AG09319 (cell line): ENCODE results near the gene BHLHE23.

Source experiments
- DNase-seq: peaks from one replicate; pipeline ENCODE4 v3.0.0-alpha.2; 2010; ENCODE audit warnings: low read depth; ENCODE audit errors: extremely low read depth
- TF ChIP-seq, protein P1 (sequence below): IDR thresholded peaks from 2 replicates; pipeline ENCODE4 v1.5.1; 2011; ENCODE audit warnings: low read depth, mild to moderate bottlenecking, inconsistent platforms, low read length, moderate library complexity

The BHLHE23 gene

DNA sequence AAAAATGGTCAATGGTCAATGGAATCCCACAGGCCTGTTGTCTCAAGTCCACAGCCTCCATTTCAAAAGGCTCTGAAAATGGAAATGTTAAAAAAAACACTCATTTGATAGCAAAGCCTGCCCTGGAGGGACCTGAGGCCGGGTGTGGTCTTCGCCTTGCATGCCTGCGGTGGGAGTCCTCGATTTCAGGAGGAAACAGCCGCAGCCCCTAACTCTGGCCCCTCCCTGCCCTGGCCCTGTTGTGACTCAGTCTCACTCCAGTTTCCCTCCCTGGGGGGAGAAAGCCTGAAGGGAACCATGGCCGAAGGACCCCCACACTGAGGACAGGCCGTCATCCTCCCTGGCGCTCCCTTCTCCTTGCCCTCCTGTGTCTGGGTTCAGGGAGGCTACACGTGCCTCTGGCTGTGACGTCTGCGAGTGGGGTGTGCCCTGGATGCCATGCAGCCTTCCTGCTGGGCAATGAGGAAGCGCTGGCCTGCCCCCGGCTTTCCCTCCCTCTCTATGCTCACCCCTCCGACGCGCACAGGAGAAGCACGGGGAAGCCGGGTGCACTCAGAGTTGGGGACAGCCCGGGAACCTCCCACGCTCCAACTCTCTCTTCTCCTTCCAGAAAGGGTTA, 9.2 kb downstream of the BHLHE23 start:
- TF ChIP-seq, protein P1, sequence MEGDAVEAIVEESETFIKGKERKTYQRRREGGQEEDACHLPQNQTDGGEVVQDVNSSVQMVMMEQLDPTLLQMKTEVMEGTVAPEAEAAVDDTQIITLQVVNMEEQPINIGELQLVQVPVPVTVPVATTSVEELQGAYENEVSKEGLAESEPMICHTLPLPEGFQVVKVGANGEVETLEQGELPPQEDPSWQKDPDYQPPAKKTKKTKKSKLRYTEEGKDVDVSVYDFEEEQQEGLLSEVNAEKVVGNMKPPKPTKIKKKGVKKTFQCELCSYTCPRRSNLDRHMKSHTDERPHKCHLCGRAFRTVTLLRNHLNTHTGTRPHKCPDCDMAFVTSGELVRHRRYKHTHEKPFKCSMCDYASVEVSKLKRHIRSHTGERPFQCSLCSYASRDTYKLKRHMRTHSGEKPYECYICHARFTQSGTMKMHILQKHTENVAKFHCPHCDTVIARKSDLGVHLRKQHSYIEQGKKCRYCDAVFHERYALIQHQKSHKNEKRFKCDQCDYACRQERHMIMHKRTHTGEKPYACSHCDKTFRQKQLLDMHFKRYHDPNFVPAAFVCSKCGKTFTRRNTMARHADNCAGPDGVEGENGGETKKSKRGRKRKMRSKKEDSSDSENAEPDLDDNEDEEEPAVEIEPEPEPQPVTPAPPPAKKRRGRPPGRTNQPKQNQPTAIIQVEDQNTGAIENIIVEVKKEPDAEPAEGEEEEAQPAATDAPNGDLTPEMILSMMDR, result no peak
- no peak for DNase-seq

DNA sequence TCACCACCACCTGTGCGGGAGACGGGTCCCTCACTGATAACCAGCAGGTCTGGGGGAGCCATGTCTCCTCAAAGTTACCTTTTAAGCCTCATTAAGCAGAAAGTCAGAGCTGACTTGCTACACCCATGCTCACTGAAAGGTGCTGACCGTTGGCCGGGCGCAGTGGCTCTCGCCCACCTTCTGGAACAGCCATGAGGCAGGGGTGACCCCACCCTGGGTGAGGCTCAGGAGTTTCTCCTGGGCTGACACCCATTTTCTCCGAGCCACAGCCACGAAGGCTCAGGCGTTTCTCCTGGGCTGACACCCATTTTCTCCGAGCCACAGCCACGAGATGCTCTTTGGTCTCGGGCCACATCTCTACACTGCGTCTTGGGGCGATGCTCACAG, 10.2 kb downstream of the BHLHE23 start:
- TF ChIP-seq, protein P1, result no peak
- DNase-seq, result no peak

DNA sequence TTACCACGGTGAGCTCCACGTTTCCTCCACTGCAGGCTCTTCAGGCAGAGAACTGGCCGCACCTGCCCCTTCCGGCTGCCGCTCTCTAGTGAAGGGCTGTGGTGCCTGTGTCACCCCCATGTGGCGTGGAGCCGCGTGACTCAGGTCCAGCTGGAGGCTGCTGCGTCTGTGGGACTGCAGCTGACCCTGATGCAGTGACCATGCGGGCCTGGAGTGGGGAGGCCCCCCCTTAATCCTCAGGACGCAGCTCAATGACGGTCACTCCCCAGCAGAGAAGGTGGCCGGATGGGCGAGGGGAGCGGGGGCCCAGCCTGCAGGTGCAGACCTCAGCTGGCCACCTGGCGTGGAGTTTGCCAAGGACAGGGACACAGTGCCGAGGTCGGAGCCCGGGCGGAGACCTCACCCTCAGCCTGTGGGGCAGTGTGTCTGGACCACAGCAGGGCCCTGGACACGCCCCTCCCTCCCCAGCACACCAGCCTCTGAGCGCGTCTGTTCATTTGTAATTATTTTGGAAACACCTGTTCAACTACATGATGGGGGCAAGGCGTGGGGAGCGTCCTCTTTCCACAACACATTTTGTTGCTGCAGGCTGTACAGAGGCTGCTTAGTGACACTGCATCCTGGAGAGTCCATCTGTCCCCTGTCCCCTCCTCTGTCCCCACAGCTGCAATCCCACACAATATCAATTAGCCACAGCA, 10.7 kb downstream of the BHLHE23 start:
- no peak for DNase-seq
- TF ChIP-seq, protein P1, result no peak

DNA sequence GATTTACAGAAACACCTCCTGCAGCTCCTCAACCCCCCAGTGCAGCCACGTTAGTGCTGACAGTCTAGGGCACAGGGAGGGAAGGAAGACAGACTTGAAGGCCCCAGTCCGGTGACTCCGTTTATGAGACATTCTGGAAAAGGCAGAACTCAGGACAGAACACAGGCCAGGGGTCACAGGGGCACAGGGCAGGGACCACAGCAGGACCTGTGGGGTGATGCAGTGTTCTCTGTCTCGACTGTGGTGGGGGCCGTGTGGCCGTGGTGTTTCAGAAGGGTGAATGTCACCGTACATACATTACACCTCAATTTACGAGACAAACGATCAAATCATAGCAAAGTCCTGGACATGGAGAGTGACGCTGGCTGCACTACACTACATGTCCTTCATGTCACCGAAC, 11.3 kb downstream of the BHLHE23 start:
- TF ChIP-seq, protein P1, result no peak
- no peak for DNase-seq

DNA sequence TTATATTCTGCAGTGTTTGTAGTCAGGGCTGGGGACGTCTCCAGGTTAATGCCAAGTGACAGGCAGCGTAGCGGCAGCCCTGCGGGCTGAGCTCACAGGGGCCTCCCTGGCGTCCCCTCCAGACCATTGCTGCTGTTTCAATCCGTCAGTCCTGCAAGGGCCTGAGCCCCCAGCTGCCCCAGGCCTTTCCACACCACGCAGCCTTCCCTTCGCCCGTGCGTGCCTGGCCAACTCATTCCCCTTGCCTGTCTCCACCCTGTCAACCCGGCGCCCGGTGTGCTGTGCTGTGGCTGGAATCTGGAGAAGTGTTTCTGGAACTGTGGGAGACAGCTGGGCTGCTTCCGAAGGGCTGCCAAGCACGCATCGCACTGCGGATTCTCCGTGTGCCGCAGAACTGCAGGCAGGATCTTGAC, 11.9 kb downstream of the BHLHE23 start:
- DNase-seq, result no peak
- TF ChIP-seq, protein P1, result no peak

DNA sequence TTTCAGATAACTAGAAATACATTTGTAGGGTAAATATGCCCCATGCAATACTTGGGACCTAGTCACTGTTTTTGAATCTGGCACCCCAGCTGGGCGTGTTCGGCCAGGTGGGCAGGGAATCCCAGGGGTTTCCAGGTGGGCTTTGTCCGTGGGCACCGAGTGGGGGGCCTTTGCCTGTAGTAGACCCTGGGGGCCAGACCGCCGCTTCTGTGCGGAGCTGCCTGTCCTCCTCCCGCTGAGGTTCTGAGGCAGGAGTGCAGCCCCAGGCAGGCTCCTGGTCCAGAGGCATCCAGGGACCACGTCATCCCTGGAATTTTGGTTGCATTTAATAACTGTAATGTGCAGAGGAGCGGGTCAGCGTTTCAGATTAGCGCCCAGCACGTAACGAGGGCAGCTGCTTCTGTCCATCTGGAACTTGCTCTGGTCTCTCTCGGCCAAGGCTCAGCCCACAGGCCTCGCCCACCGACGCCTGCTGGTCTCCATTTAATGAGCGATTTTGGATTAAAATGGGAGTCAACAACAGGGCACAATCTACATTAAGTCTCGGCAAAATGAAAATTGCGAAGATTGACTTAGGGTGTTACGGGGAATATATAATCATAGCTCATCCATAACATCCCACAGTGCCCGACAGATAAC, 12.8 kb downstream of the BHLHE23 start:
- TF ChIP-seq, protein P1, result no peak

DNA sequence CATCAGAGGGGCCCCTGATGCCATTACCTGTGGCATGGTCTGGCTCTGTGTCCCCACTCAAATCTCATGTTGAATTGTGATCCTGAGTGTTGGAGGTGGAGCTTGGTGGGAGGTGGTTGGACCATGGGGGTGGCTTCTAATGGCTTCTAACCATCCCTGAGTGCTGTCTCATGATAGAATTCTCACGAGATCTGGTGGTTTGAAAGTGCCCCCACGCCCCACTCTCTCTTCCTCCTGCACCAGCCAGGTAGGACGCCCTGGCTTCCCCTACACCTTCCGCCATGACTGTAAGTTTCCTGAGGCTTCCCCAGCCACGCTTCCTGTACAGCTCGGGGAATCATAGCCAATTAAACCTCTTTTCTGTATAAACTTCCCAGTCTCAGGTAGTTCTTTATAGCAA, 14.9 kb downstream of the BHLHE23 start:
- TF ChIP-seq, protein P1, result no peak
- no peak for DNase-seq

More for the DNA sequence above, 12.8 kb downstream of the BHLHE23 start:
- DNase-seq, result no peak
